ENCODE results near the gene IL16. TPM values are rescaled to one million over a fixed set of nuclear protein-coding genes. Genes with fewer than 3 reads are reported as not detected.

The IL16 gene
- total RNA-seq, 1 donor from 2014 or later, result 0.79 TPM

- no peak for TF ChIP-seq CTCF (IDR thresholded peaks at IDR 0.05; ENCODE audit: insufficient read depth, low read length, severe bottlenecking)
- Histone ChIP-seq H3K36me3 (ENCODE audit: control insufficient read depth, insufficient read depth, low read length) (no peaks in the 10 kb centered on the region), H3K4me3 (ENCODE audit: low read depth, low read length) (no peak overlapping the region), H3K27me3 (ENCODE audit: control insufficient read depth, insufficient read depth, low read length) (no peaks in the 10 kb centered on the region)
- FAIRE-seq (no peak), DNase-seq (ENCODE audit: low read depth) (no peak)
Measured at GRCh38 chr15:81161851-81162250, 34.8 kb upstream of the IL16 start.

- Histone ChIP-seq H3K4me3 (ENCODE audit: low read depth, low read length) (no peak overlapping the region), H3K27me3 (ENCODE audit: control insufficient read depth, insufficient read depth, low read length) (no peaks in the 10 kb centered on the region), H3K36me3 (ENCODE audit: control insufficient read depth, insufficient read depth, low read length) (no peaks in the 10 kb centered on the region)
- FAIRE-seq, result no peak
- no peak for TF ChIP-seq CTCF (IDR thresholded peaks at IDR 0.05; ENCODE audit: insufficient read depth, low read length, severe bottlenecking)
- peak; percentile 45 for DNase-seq (ENCODE audit: low read depth)
Measured at GRCh38 chr15:81163961-81164800, 32.5 kb upstream of the IL16 start.

GRCh38 chr15:81165535-81165934, 31.1 kb upstream of the IL16 start:
- FAIRE-seq (no peak), DNase-seq (ENCODE audit: low read depth) (peak; percentile 9)
- no peak for TF ChIP-seq CTCF (IDR thresholded peaks at IDR 0.05; ENCODE audit: insufficient read depth, low read length, severe bottlenecking)
- no peaks in the 10 kb centered on the region for H3K36me3 ChIP-seq (ENCODE audit: control insufficient read depth, insufficient read depth, low read length)
- no peak overlapping the region for H3K4me3 ChIP-seq (ENCODE audit: low read depth, low read length)
- no peaks in the 10 kb centered on the region for H3K27me3 ChIP-seq (ENCODE audit: control insufficient read depth, insufficient read depth, low read length)

- no peak for TF ChIP-seq CTCF (IDR thresholded peaks at IDR 0.05; ENCODE audit: insufficient read depth, low read length, severe bottlenecking)
- DNase-seq (ENCODE audit: low read depth) (no peak), FAIRE-seq (no peak)
- no peaks in the 10 kb centered on the region for H3K36me3 ChIP-seq (ENCODE audit: control insufficient read depth, insufficient read depth, low read length)
- H3K4me3 ChIP-seq (ENCODE audit: low read depth, low read length), result no peak overlapping the region
- H3K27me3 ChIP-seq (ENCODE audit: control insufficient read depth, insufficient read depth, low read length), result peaks cover under 1% of the 10 kb centered on the region
Measured at GRCh38 chr15:81166636-81167305, 29.9 kb upstream of the IL16 start.

- no peak for FAIRE-seq
- Histone ChIP-seq H3K27me3 (ENCODE audit: control insufficient read depth, insufficient read depth, low read length) (peaks cover 2% of the 10 kb centered on the region), H3K4me3 (ENCODE audit: low read depth, low read length) (no peak overlapping the region), H3K36me3 (ENCODE audit: control insufficient read depth, insufficient read depth, low read length) (no peaks in the 10 kb centered on the region)
- no peak for TF ChIP-seq CTCF (IDR thresholded peaks at IDR 0.05; ENCODE audit: insufficient read depth, low read length, severe bottlenecking)
- no peak for DNase-seq (ENCODE audit: low read depth)
Measured at GRCh38 chr15:81168131-81168526, 28.6 kb upstream of the IL16 start.

All from bronchial epithelial cell (primary cell).